HL-60 (cell line): Measurements from ENCODE around the gene DOC2A.

ENCODE experiments used
- GABPA ChIP-seq: IDR thresholded peaks from 2 replicates; pipeline ENCODE4 v1.6.1; 2012; ENCODE audit warnings: low read depth
- POLR2AphosphoS5 ChIP-seq: IDR thresholded peaks from 2 replicates; pipeline ENCODE4 v1.6.1; 2012; ENCODE audit warnings: low read depth
- TF ChIP-seq, protein P1 (sequence below): IDR thresholded peaks from 2 replicates; pipeline ENCODE4 v1.6.1; 2012; ENCODE audit warnings: low read depth; ENCODE audit not compliant: insufficient replicate concordance

GRCh38 chr16:29985271-29985811, 25.5 kb downstream of the DOC2A start:
- TF ChIP-seq GABPA = no peak
- TF ChIP-seq, protein P1, sequence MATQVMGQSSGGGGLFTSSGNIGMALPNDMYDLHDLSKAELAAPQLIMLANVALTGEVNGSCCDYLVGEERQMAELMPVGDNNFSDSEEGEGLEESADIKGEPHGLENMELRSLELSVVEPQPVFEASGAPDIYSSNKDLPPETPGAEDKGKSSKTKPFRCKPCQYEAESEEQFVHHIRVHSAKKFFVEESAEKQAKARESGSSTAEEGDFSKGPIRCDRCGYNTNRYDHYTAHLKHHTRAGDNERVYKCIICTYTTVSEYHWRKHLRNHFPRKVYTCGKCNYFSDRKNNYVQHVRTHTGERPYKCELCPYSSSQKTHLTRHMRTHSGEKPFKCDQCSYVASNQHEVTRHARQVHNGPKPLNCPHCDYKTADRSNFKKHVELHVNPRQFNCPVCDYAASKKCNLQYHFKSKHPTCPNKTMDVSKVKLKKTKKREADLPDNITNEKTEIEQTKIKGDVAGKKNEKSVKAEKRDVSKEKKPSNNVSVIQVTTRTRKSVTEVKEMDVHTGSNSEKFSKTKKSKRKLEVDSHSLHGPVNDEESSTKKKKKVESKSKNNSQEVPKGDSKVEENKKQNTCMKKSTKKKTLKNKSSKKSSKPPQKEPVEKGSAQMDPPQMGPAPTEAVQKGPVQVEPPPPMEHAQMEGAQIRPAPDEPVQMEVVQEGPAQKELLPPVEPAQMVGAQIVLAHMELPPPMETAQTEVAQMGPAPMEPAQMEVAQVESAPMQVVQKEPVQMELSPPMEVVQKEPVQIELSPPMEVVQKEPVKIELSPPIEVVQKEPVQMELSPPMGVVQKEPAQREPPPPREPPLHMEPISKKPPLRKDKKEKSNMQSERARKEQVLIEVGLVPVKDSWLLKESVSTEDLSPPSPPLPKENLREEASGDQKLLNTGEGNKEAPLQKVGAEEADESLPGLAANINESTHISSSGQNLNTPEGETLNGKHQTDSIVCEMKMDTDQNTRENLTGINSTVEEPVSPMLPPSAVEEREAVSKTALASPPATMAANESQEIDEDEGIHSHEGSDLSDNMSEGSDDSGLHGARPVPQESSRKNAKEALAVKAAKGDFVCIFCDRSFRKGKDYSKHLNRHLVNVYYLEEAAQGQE = no peak
- no peak for TF ChIP-seq POLR2AphosphoS5
